ENCODE results near the gene SMAD6. TPM values are rescaled to one million over a fixed set of nuclear protein-coding genes. Genes with fewer than 3 reads are reported as not detected.

Gene SMAD6
- total and polyA plus RNA-seq, 7 experiments from 2014 or later = 0.27 to 0.76 (median 0.40) TPM; not detected in 2

DNA sequence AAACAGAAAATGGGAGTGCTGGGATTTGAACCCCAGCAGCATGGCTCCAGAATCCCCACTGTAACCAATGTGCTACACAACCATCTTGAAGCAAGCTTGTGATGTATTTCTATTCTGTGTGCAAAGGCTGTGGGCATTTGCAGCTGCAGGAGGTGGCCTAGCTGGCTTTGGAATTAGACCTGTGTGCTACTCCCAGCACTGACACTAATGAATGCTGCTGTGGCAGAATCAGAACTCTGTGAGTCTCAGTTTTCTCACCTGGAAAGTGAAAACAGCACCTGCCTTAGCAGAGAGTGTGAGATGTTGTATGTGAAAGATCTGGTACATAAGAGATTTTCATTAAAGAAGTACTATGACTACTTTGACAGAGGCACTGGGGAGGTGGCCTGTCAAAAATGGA, 21.5 kb upstream of the SMAD6 start:
- Histone ChIP-seq H3K27me3 (ENCODE audit: control insufficient read depth in 2 of 2, insufficient read depth in 2 of 2, low read length in 2 of 2) (no peaks in the 10 kb centered on the region), H3K36me3 (ENCODE audit: control insufficient read depth in 2 of 3, insufficient read depth in 3 of 3, low read length in 3 of 3) (no peaks in the 10 kb centered on the region), H3K4me1 (ENCODE audit: control insufficient read depth in 2 of 2, insufficient read depth in 2 of 2, low read length in 2 of 2) (no peaks in the 10 kb centered on the region), H3K4me3 (ENCODE audit: low read length) (no peak overlapping the region), H3K9me3 (ENCODE audit: control insufficient read depth in 2 of 3, low read length in 3 of 3) (peaks cover 0 to 9% (median 0%) of the 10 kb centered on the region in 3 experiments), H3K27ac (ENCODE audit: low read depth, low read length) (no peak overlapping the region)
- ATAC-seq = no peak
- Mint-ChIP-seq H3K4me1 (peaks cover 2 to 7% (median 6%) of the 10 kb centered on the region in 7 donors), H3K9me3 (peaks cover 0 to 21% (median 10%) of the 10 kb centered on the region in 11 donors), H3K27ac (peak overlapping the region in 1 of 9 donors; percentile 22), H3K27me3 (no peaks in the 10 kb centered on the region), H3K4me3 (no peak overlapping the region), H3K36me3 (peaks cover 4 to 16% (median 5%) of the 10 kb centered on the region in 5 donors)
- POLR2A ChIA-PET = no interaction called here
- DNase-seq = no peak
- CTCF ChIA-PET = no interaction called here
- intact Hi-C loops (cut with micrococcal nuclease) = no loop called here

- ChIA-PET CTCF (no interaction called here), POLR2A (no interaction called here)
- Mint-ChIP-seq H3K27me3 (no peaks in the 10 kb centered on the region), H3K9me3 (peaks cover 0 to 21% (median 10%) of the 10 kb centered on the region in 11 donors), H3K4me3 (no peak overlapping the region), H3K36me3 (peaks cover 4 to 16% (median 5%) of the 10 kb centered on the region in 5 donors), H3K27ac (no peak overlapping the region), H3K4me1 (peaks cover 0 to 7% (median 0%) of the 10 kb centered on the region in 7 donors)
- no peak overlapping the region for H3K27ac ChIP-seq (ENCODE audit: low read depth, low read length)
- ATAC-seq (no peak), DNase-seq (no peak)
- intact Hi-C loops (cut with micrococcal nuclease) = no loop called here
- no peaks in the 10 kb centered on the region for H3K36me3 ChIP-seq (ENCODE audit: control insufficient read depth in 2 of 3, insufficient read depth in 3 of 3, low read length in 3 of 3)
- H3K4me3 ChIP-seq (ENCODE audit: low read length) = no peak overlapping the region
- no peaks in the 10 kb centered on the region for H3K4me1 ChIP-seq (ENCODE audit: control insufficient read depth in 2 of 2, insufficient read depth in 2 of 2, low read length in 2 of 2)
- H3K9me3 ChIP-seq (ENCODE audit: control insufficient read depth in 2 of 3, low read length in 3 of 3) = peaks cover 0 to 9% (median 0%) of the 10 kb centered on the region in 3 experiments
- H3K27me3 ChIP-seq (ENCODE audit: control insufficient read depth in 2 of 2, insufficient read depth in 2 of 2, low read length in 2 of 2) = no peaks in the 10 kb centered on the region
Observed at GRCh38 chr15:66681395-66681794, 20.6 kb upstream of the SMAD6 start.

DNA sequence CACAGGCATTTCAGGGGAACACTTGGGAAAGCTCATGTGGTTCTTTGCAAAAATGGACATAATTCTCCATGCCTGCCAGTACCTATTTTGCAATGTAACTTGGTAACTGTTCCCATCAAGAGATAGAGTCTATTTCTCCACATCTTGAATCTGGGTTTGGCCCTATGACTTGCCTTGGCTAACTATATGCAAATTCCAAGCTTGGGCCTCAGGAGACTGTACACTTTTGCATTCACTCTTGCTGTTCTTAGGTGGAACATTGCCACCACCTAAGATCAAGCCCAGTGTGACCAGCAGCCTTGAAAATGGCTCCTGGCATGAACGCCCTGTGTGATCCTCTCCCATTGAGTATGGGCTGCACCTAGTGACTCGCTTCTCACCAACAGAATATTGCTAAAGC, 19.8 kb upstream of the SMAD6 start:
- DNase-seq = no peak
- Histone ChIP-seq H3K36me3 (ENCODE audit: control insufficient read depth in 2 of 3, insufficient read depth in 3 of 3, low read length in 3 of 3) (no peaks in the 10 kb centered on the region), H3K9me3 (ENCODE audit: control insufficient read depth in 2 of 3, low read length in 3 of 3) (peaks cover 0 to 9% (median 0%) of the 10 kb centered on the region in 3 experiments), H3K4me3 (ENCODE audit: low read length) (no peak overlapping the region), H3K27ac (ENCODE audit: low read depth, low read length) (no peak overlapping the region), H3K4me1 (ENCODE audit: control insufficient read depth in 2 of 2, insufficient read depth in 2 of 2, low read length in 2 of 2) (no peaks in the 10 kb centered on the region), H3K27me3 (ENCODE audit: control insufficient read depth in 2 of 2, insufficient read depth in 2 of 2, low read length in 2 of 2) (no peaks in the 10 kb centered on the region)
- Mint-ChIP-seq H3K36me3 (peaks cover 4 to 16% (median 5%) of the 10 kb centered on the region in 5 donors), H3K27ac (no peak overlapping the region), H3K4me1 (peaks cover 0 to 8% (median 0%) of the 10 kb centered on the region in 7 donors), H3K27me3 (no peaks in the 10 kb centered on the region), H3K4me3 (no peak overlapping the region), H3K9me3 (peaks cover 0 to 21% (median 10%) of the 10 kb centered on the region in 11 donors)
- POLR2A ChIA-PET = no interaction called here
- no peak for ATAC-seq
- CTCF ChIA-PET = no interaction called here
- intact Hi-C loops (cut with micrococcal nuclease) = no loop called here

DNA sequence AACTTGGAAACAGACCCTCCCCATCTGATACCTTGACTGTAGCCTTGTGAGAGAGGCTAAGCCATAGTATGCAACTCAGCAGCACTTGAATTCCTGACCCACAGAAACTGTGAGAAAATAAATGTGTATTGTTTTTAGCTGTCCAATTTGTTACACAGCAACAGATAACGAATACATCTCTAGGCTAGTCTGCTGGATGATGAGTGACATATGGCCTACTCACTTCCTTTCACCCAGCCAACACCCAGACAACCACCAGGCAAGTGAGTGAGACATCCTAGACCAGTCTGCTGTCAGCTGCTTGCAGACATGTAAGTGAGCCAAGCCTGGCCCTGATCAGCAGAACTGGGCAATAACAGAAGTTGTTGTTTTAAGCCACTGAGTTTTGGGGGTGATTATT, 19.2 kb upstream of the SMAD6 start:
- H3K9me3 ChIP-seq (ENCODE audit: control insufficient read depth in 2 of 3, low read length in 3 of 3) = peaks cover 0 to 9% (median 0%) of the 10 kb centered on the region in 3 experiments
- no peaks in the 10 kb centered on the region for H3K27me3 Mint-ChIP-seq
- no peak overlapping the region for H3K4me3 Mint-ChIP-seq
- intact Hi-C loops (cut with micrococcal nuclease) = no loop called here
- H3K4me1 ChIP-seq (ENCODE audit: control insufficient read depth in 2 of 2, insufficient read depth in 2 of 2, low read length in 2 of 2) = no peaks in the 10 kb centered on the region
- H3K27ac ChIP-seq (ENCODE audit: low read depth, low read length) = no peak overlapping the region
- H3K4me3 ChIP-seq (ENCODE audit: low read length) = no peak overlapping the region
- peak; percentile 38 for ATAC-seq
- ChIA-PET CTCF (no interaction called here), POLR2A (no interaction called here)
- no peaks in the 10 kb centered on the region for H3K27me3 ChIP-seq (ENCODE audit: control insufficient read depth in 2 of 2, insufficient read depth in 2 of 2, low read length in 2 of 2)
- peaks cover 0 to 21% (median 10%) of the 10 kb centered on the region in 11 donors for H3K9me3 Mint-ChIP-seq
- peaks cover 0 to 8% (median 0%) of the 10 kb centered on the region in 7 donors for H3K4me1 Mint-ChIP-seq
- H3K27ac Mint-ChIP-seq = peak overlapping the region in 1 of 9 donors; percentile 67
- peaks cover 4 to 16% (median 5%) of the 10 kb centered on the region in 5 donors for H3K36me3 Mint-ChIP-seq
- no peaks in the 10 kb centered on the region for H3K36me3 ChIP-seq (ENCODE audit: control insufficient read depth in 2 of 3, insufficient read depth in 3 of 3, low read length in 3 of 3)
- no peak for DNase-seq

DNA sequence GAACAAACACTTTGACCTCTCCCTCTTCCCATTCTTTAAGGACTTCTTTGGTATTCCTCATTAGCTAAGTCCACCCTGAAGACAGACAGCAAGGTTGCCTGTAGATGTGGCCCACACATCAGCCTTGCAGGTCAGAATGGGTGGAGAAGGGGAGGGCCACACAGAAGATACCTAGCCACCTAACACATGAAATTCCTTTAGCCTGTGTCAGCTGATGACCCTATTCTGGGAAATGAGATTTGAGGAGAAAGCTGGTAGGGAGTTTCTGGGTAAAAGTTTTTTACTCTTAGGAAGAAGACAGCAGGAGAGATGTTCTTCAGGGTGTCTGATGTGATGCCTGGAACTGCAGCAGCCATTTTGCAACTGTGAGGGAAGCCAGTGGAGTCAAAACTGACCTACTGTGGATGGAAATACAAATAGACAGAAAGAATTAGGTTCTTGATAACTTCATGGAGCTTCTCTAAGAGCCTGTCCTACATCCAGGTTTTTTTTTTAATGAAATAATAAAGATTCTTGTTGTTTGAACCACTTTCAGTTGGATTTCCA, 17.8 kb upstream of the SMAD6 start:
- ATAC-seq (no peak), DNase-seq (no peak)
- peaks cover 0 to 9% (median 0%) of the 10 kb centered on the region in 3 experiments for H3K9me3 ChIP-seq (ENCODE audit: control insufficient read depth in 2 of 3, low read length in 3 of 3)
- H3K27ac ChIP-seq (ENCODE audit: low read depth, low read length) = no peak overlapping the region
- no peak overlapping the region for H3K4me3 ChIP-seq (ENCODE audit: low read length)
- H3K4me1 ChIP-seq (ENCODE audit: control insufficient read depth in 2 of 2, insufficient read depth in 2 of 2, low read length in 2 of 2) = no peaks in the 10 kb centered on the region
- POLR2A ChIA-PET = interaction anchor here (0.9 kb wide), 1 partner anchor 11 kb away, joined by 3 read pairs; no protein-coding TSS in a partner anchor
- peaks cover 4 to 16% (median 5%) of the 10 kb centered on the region in 5 donors for H3K36me3 Mint-ChIP-seq
- CTCF ChIA-PET = interaction anchor here (0.6 to 1.2 kb wide), 2 partner anchors 65 to 220 kb away, joined by 3 to 7 read pairs; no protein-coding TSS in a partner anchor
- H3K4me3 Mint-ChIP-seq = no peak overlapping the region
- peaks cover 0 to 4% (median 0%) of the 10 kb centered on the region in 7 donors for H3K4me1 Mint-ChIP-seq
- no peaks in the 10 kb centered on the region for H3K27me3 Mint-ChIP-seq
- peak overlapping the region in 1 of 9 donors; percentile 67 for H3K27ac Mint-ChIP-seq
- H3K9me3 Mint-ChIP-seq = peaks cover 0 to 21% (median 10%) of the 10 kb centered on the region in 11 donors
- no peaks in the 10 kb centered on the region for H3K27me3 ChIP-seq (ENCODE audit: control insufficient read depth in 2 of 2, insufficient read depth in 2 of 2, low read length in 2 of 2)
- intact Hi-C loops (cut with micrococcal nuclease) = no loop called here
- H3K36me3 ChIP-seq (ENCODE audit: control insufficient read depth in 2 of 3, insufficient read depth in 3 of 3, low read length in 3 of 3) = no peaks in the 10 kb centered on the region

DNA sequence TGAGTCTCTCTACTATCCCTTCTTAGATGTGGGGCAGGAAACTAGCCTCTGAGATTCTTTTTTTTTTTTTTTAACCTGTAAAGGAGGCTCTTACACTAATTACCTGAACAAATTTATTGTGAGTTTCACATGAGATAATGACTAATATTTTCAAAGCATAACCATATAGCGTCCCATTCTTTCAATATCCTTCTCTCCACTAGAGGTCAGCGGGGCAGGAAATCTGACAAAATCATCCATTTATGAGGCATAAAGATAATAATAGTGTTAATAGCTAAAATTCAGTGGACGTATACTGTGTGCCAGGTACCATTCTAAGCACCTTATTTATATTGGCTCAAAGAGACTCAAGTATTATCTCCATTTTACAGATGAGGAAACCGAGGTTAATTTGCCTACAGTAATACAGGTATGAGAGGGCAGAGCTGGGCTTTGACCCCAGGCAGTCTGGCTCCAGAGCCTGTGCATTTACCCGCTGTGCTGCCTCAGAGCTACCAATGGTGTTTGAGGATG, 16.3 kb upstream of the SMAD6 start:
- ChIA-PET POLR2A (interaction anchor here (1.2 kb wide), 1 partner anchor 15 kb away, joined by 5 read pairs; no protein-coding TSS in a partner anchor), CTCF (interaction anchor here (0.7 kb wide), 1 partner anchor 56 kb away, joined by 3 read pairs; no protein-coding TSS in a partner anchor)
- H3K9me3 Mint-ChIP-seq = peaks cover 0 to 21% (median 10%) of the 10 kb centered on the region in 11 donors
- peaks cover 2 to 15% (median 4%) of the 10 kb centered on the region in 5 donors for H3K36me3 Mint-ChIP-seq
- DNase-seq (no peak), ATAC-seq (no peak)
- Histone ChIP-seq H3K27ac (ENCODE audit: low read depth, low read length) (no peak overlapping the region), H3K27me3 (ENCODE audit: control insufficient read depth in 2 of 2, insufficient read depth in 2 of 2, low read length in 2 of 2) (no peaks in the 10 kb centered on the region), H3K36me3 (ENCODE audit: control insufficient read depth in 2 of 3, insufficient read depth in 3 of 3, low read length in 3 of 3) (no peaks in the 10 kb centered on the region), H3K4me1 (ENCODE audit: control insufficient read depth in 2 of 2, insufficient read depth in 2 of 2, low read length in 2 of 2) (no peaks in the 10 kb centered on the region), H3K9me3 (ENCODE audit: control insufficient read depth in 2 of 3, low read length in 3 of 3) (peaks cover 0 to 9% (median 0%) of the 10 kb centered on the region in 3 experiments), H3K4me3 (ENCODE audit: low read length) (no peak overlapping the region)
- no peak overlapping the region for H3K4me3 Mint-ChIP-seq
- H3K27ac Mint-ChIP-seq = no peak overlapping the region
- peaks cover 0 to 4% (median 0%) of the 10 kb centered on the region in 7 donors for H3K4me1 Mint-ChIP-seq
- no peaks in the 10 kb centered on the region for H3K27me3 Mint-ChIP-seq
- intact Hi-C loops (cut with micrococcal nuclease) = no loop called here
